ENCODE measurements around the gene ALDH18A1. TPM values are rescaled to one million over a fixed set of nuclear protein-coding genes. Genes with fewer than 3 reads are reported as not detected.

The ALDH18A1 gene
- total and polyA plus RNA-seq, 4 experiments from 2014 or later: 25.9 to 77.5 (median 41.0) TPM

- no peaks in the 10 kb centered on the region for H3K9me3 Mint-ChIP-seq
- Histone ChIP-seq H3K27ac (ENCODE audit: low read depth, low read length) (no peak overlapping the region), H3K4me3 (ENCODE audit: low read length in 2 of 2) (no peak overlapping the region), H3K4me1 (ENCODE audit: insufficient read depth, low read length) (no peaks in the 10 kb centered on the region), H3K36me3 (ENCODE audit: insufficient read depth, low read length) (no peaks in the 10 kb centered on the region), H3K9me3 (ENCODE audit: control insufficient read depth in 1 of 2, low read length in 2 of 2) (no peaks in the 10 kb centered on the region), H3K27me3 (ENCODE audit: insufficient read depth, low read length) (no peaks in the 10 kb centered on the region)
- no peak overlapping the region for H3K27ac Mint-ChIP-seq
- H3K4me1 Mint-ChIP-seq: no peaks in the 10 kb centered on the region
- CTCF ChIA-PET (ENCODE audit: partially characterized antibody): no interaction called here
- no peaks in the 10 kb centered on the region for H3K36me3 Mint-ChIP-seq
- POLR2A ChIA-PET (ENCODE audit: partially characterized antibody): no interaction called here
- H3K4me3 Mint-ChIP-seq: no peak overlapping the region
- H3K27me3 Mint-ChIP-seq: peaks cover 12 to 15% of the 10 kb centered on the region in 2 donors
- intact Hi-C loops (cut with micrococcal nuclease): no loop called here
- no peak for DNase-seq
Observed at GRCh38 chr10:95573527-95573926, 83.0 kb downstream of the ALDH18A1 start.

- no peaks in the 10 kb centered on the region for H3K9me3 ChIP-seq (ENCODE audit: control insufficient read depth in 1 of 2, low read length in 2 of 2)
- Mint-ChIP-seq H3K9me3 (no peaks in the 10 kb centered on the region), H3K4me1 (no peaks in the 10 kb centered on the region), H3K4me3 (no peak overlapping the region), H3K36me3 (no peaks in the 10 kb centered on the region), H3K27ac (no peak overlapping the region), H3K27me3 (peaks cover 10 to 13% of the 10 kb centered on the region in 2 donors)
- no peak for DNase-seq
- CTCF ChIA-PET (ENCODE audit: partially characterized antibody): no interaction called here
- no peak overlapping the region for H3K27ac ChIP-seq (ENCODE audit: low read depth, low read length)
- no peak overlapping the region for H3K4me3 ChIP-seq (ENCODE audit: low read length in 2 of 2)
- intact Hi-C loops (cut with micrococcal nuclease): no loop called here
- no peaks in the 10 kb centered on the region for H3K27me3 ChIP-seq (ENCODE audit: insufficient read depth, low read length)
- no peaks in the 10 kb centered on the region for H3K36me3 ChIP-seq (ENCODE audit: insufficient read depth, low read length)
- no peaks in the 10 kb centered on the region for H3K4me1 ChIP-seq (ENCODE audit: insufficient read depth, low read length)
- POLR2A ChIA-PET (ENCODE audit: partially characterized antibody): no interaction called here
Observed at GRCh38 chr10:95572131-95572820, 84.2 kb downstream of the ALDH18A1 start.

DNA sequence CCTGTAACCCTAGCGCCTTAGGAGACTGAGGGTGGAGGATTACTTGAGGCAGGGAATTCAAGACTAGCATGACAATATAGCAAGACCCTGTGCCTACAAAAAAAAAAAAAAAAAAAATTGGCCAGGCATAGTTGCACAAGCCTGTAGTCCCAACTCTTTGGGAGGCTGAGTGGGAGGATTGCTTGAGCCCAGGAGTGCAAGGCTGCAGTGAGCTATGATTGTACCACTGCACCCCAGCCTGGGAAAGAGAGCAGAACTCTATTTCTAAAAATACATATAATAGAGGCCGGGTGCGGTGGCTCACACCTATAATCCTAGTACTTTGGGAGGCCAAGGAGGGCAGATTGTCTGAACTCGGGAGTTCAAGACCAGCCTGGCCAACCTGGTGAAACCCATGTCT lies 85.1 kb downstream of the ALDH18A1 start:
- Mint-ChIP-seq H3K36me3 (no peaks in the 10 kb centered on the region), H3K4me1 (no peaks in the 10 kb centered on the region), H3K27ac (no peak overlapping the region), H3K27me3 (peaks cover 10 to 13% of the 10 kb centered on the region in 2 donors), H3K9me3 (no peaks in the 10 kb centered on the region), H3K4me3 (no peak overlapping the region)
- H3K4me1 ChIP-seq (ENCODE audit: insufficient read depth, low read length): no peaks in the 10 kb centered on the region
- no peaks in the 10 kb centered on the region for H3K27me3 ChIP-seq (ENCODE audit: insufficient read depth, low read length)
- no peaks in the 10 kb centered on the region for H3K36me3 ChIP-seq (ENCODE audit: insufficient read depth, low read length)
- H3K4me3 ChIP-seq (ENCODE audit: low read length in 2 of 2): no peak overlapping the region
- no peaks in the 10 kb centered on the region for H3K9me3 ChIP-seq (ENCODE audit: control insufficient read depth in 1 of 2, low read length in 2 of 2)
- H3K27ac ChIP-seq (ENCODE audit: low read depth, low read length): no peak overlapping the region
- CTCF ChIA-PET (ENCODE audit: partially characterized antibody): no interaction called here
- POLR2A ChIA-PET (ENCODE audit: partially characterized antibody): no interaction called here
- no peak for DNase-seq
- intact Hi-C loops (cut with micrococcal nuclease): no loop called here

GRCh38 chr10:95569368-95569767 lies 87.1 kb downstream of the ALDH18A1 start:
- no peak overlapping the region for H3K4me3 Mint-ChIP-seq
- Histone ChIP-seq H3K4me3 (ENCODE audit: low read length in 2 of 2) (no peak overlapping the region), H3K27ac (ENCODE audit: low read depth, low read length) (no peak overlapping the region), H3K36me3 (ENCODE audit: insufficient read depth, low read length) (no peaks in the 10 kb centered on the region), H3K4me1 (ENCODE audit: insufficient read depth, low read length) (no peaks in the 10 kb centered on the region), H3K9me3 (ENCODE audit: control insufficient read depth in 1 of 2, low read length in 2 of 2) (no peaks in the 10 kb centered on the region), H3K27me3 (ENCODE audit: insufficient read depth, low read length) (no peaks in the 10 kb centered on the region)
- DNase-seq: no peak
- H3K27me3 Mint-ChIP-seq: peaks cover 5 to 11% of the 10 kb centered on the region in 2 donors
- POLR2A ChIA-PET (ENCODE audit: partially characterized antibody): no interaction called here
- H3K4me1 Mint-ChIP-seq: no peaks in the 10 kb centered on the region
- no peaks in the 10 kb centered on the region for H3K9me3 Mint-ChIP-seq
- no peaks in the 10 kb centered on the region for H3K36me3 Mint-ChIP-seq
- no peak overlapping the region for H3K27ac Mint-ChIP-seq
- CTCF ChIA-PET (ENCODE audit: partially characterized antibody): interaction anchor here (1.3 kb wide), 1 partner anchor 8 kb away, joined by 3 read pairs; the partner anchor contains the start of gene SORBS1
- intact Hi-C loops (cut with micrococcal nuclease): loop anchor here (10.0 kb wide), 1 partner anchor 1015 kb away; the partner anchor contains the start of gene TM9SF3

DNA sequence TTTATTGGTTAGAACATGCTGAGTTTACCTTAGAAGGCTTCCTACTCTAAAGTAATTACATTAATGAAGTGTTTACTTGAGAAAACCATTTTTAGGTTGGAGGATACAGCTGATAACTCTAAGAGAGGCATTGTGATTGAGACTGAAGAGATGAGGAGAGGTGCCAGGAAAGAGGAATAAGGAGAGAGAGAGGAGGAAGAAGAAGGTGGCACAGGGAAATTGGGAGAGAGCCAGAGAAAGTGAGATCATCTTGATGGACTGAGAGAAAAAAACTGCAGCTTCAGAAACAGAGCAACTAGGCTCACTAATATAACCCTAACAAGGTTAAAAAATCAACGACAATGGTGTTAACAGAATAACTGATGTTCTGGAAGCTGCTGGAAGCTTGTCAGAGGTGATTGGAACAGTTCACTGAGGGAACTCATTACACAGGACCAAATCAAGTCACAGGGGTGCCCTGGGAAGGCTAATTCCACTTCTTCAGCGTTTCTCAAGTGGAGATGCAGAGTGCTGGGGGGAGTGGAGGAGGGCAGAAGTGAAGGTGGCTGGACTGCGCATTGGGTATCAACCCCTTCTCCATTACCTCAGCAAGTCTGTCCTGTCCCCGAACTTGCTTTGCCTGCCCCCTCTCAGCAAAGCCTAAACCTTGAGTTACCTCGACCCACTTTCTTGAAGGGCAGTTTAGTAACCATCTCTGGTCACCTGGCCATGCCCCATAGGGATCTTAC lies 88.4 kb downstream of the ALDH18A1 start:
- no peaks in the 10 kb centered on the region for H3K36me3 ChIP-seq (ENCODE audit: insufficient read depth, low read length)
- H3K27me3 ChIP-seq (ENCODE audit: insufficient read depth, low read length): no peaks in the 10 kb centered on the region
- H3K27me3 Mint-ChIP-seq: peaks cover 4% of the 10 kb centered on the region in 2 donors
- DNase-seq: no peak
- intact Hi-C loops (cut with micrococcal nuclease): loop anchor here (10.0 kb wide), 1 partner anchor 1017 kb away; the partner anchor contains the start of gene TM9SF3
- no peaks in the 10 kb centered on the region for H3K9me3 Mint-ChIP-seq
- H3K9me3 ChIP-seq (ENCODE audit: control insufficient read depth in 1 of 2, low read length in 2 of 2): no peaks in the 10 kb centered on the region
- H3K4me1 ChIP-seq (ENCODE audit: insufficient read depth, low read length): no peaks in the 10 kb centered on the region
- peak overlapping the region in 1 of 7 donors; percentile 5 for H3K27ac Mint-ChIP-seq
- H3K27ac ChIP-seq (ENCODE audit: low read depth, low read length): no peak overlapping the region
- no peaks in the 10 kb centered on the region for H3K4me1 Mint-ChIP-seq
- no peak overlapping the region for H3K4me3 Mint-ChIP-seq
- ChIA-PET CTCF (ENCODE audit: partially characterized antibody) (no interaction called here), POLR2A (ENCODE audit: partially characterized antibody) (no interaction called here)
- no peak overlapping the region for H3K4me3 ChIP-seq (ENCODE audit: low read length in 2 of 2)
- no peaks in the 10 kb centered on the region for H3K36me3 Mint-ChIP-seq

DNA sequence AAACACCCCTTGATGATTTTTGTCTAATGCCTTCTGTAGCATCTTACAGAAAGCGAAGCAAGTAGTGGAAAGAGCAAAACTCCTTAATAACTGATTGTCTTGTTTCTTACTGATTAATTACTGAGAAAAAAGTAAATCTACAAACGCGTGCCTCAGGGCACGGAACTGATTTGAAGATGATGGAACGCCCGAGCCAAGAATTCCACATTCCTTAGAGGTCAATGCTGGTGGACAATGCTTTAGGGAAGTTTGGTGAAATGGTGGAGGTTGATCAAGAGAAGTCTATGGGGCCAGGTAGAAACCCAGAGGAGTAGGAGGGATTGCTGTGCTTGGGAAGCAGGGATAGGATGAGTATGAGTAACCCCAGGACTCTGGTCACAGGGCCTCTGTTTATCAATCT lies 90.4 kb downstream of the ALDH18A1 start:
- H3K27ac Mint-ChIP-seq: no peak overlapping the region
- no peaks in the 10 kb centered on the region for H3K9me3 Mint-ChIP-seq
- Histone ChIP-seq H3K36me3 (ENCODE audit: insufficient read depth, low read length) (no peaks in the 10 kb centered on the region), H3K27ac (ENCODE audit: low read depth, low read length) (no peak overlapping the region), H3K4me1 (ENCODE audit: insufficient read depth, low read length) (peaks cover 5% of the 10 kb centered on the region), H3K27me3 (ENCODE audit: insufficient read depth, low read length) (no peaks in the 10 kb centered on the region), H3K9me3 (ENCODE audit: control insufficient read depth in 1 of 2, low read length in 2 of 2) (no peaks in the 10 kb centered on the region), H3K4me3 (ENCODE audit: low read length in 2 of 2) (no peak overlapping the region)
- H3K27me3 Mint-ChIP-seq: peaks cover 0 to 2% of the 10 kb centered on the region in 2 donors
- H3K4me3 Mint-ChIP-seq: no peak overlapping the region
- no peak for DNase-seq
- intact Hi-C loops (cut with micrococcal nuclease): loop anchor here (10.0 kb wide), 1 partner anchor 1019 kb away; the partner anchor contains the start of gene TM9SF3
- no peaks in the 10 kb centered on the region for H3K36me3 Mint-ChIP-seq
- CTCF ChIA-PET (ENCODE audit: partially characterized antibody): no interaction called here
- H3K4me1 Mint-ChIP-seq: peaks cover 3 to 8% (median 5%) of the 10 kb centered on the region in 4 donors
- POLR2A ChIA-PET (ENCODE audit: partially characterized antibody): no interaction called here

DNA sequence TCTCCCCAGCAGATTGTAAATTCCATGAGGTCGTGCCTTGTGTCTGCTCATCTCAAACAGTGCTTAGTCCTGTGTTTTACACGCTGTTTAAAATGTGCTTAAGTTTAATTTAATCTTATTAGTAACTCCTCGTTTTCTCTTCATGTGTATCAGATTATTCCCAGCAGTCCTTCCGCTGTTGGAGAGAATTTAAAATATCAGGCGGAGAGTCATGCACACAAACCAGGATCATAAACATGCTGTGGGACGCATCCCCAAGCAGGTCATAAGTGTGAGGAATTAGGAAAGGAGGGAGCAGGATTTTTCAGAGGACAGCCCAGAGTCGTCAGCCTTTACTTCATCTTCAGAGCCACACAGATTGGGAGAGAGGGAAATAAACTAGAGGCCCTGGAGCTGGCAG lies 91.2 kb downstream of the ALDH18A1 start:
- Mint-ChIP-seq H3K9me3 (peaks cover 0 to 3% (median 0%) of the 10 kb centered on the region in 8 donors), H3K36me3 (peaks cover 0 to 5% of the 10 kb centered on the region in 2 donors), H3K27me3 (peaks cover under 1% of the 10 kb centered on the region in 2 donors), H3K4me1 (peaks cover 5 to 14% (median 6%) of the 10 kb centered on the region in 4 donors), H3K27ac (no peak overlapping the region), H3K4me3 (no peak overlapping the region)
- ChIA-PET POLR2A (ENCODE audit: partially characterized antibody) (no interaction called here), CTCF (ENCODE audit: partially characterized antibody) (no interaction called here)
- Histone ChIP-seq H3K9me3 (ENCODE audit: control insufficient read depth in 1 of 2, low read length in 2 of 2) (no peaks in the 10 kb centered on the region), H3K4me1 (ENCODE audit: insufficient read depth, low read length) (peaks cover 6% of the 10 kb centered on the region), H3K27ac (ENCODE audit: low read depth, low read length) (no peak overlapping the region), H3K4me3 (ENCODE audit: low read length in 2 of 2) (no peak overlapping the region), H3K27me3 (ENCODE audit: insufficient read depth, low read length) (no peaks in the 10 kb centered on the region), H3K36me3 (ENCODE audit: insufficient read depth, low read length) (no peaks in the 10 kb centered on the region)
- intact Hi-C loops (cut with micrococcal nuclease): loop anchor here (10.0 kb wide), 1 partner anchor 1019 kb away; the partner anchor contains the start of gene TM9SF3
- DNase-seq: no peak
